T-helper 1 cell treated with Interleukin-12 subunit alpha and Interleukin-12 subunit beta and Interleukin-4 antibody, amounts not matched to agents 30 μg/mL and 1 μg/mL, for 36 hours (primary cell): Measurements from ENCODE around the gene LRFN2.

Experiments used
- H3K27ac Mint-ChIP-seq: one replicate; pipeline ENCODE4 v1.8.0; 2021; ENCODE audit warnings: mild to moderate bottlenecking, mixed read lengths
- H3K27me3 Mint-ChIP-seq: one replicate; pipeline ENCODE4 v1.8.0; 2021; ENCODE audit warnings: low read depth, mixed read lengths
- H3K36me3 Mint-ChIP-seq: one replicate; pipeline ENCODE4 v1.8.0; 2021; ENCODE audit warnings: low read depth, mixed read lengths
- H3K4me1 Mint-ChIP-seq: one replicate; pipeline ENCODE4 v1.8.0; 2021; ENCODE audit warnings: low read depth, mixed read lengths
- H3K4me3 Mint-ChIP-seq: one replicate; pipeline ENCODE4 v1.8.0; 2021; ENCODE audit warnings: mild to moderate bottlenecking, moderate library complexity, mixed read lengths
- H3K9me3 Mint-ChIP-seq: one replicate; pipeline ENCODE4 v1.8.0; 2021; ENCODE audit warnings: mixed read lengths

Gene LRFN2

DNA sequence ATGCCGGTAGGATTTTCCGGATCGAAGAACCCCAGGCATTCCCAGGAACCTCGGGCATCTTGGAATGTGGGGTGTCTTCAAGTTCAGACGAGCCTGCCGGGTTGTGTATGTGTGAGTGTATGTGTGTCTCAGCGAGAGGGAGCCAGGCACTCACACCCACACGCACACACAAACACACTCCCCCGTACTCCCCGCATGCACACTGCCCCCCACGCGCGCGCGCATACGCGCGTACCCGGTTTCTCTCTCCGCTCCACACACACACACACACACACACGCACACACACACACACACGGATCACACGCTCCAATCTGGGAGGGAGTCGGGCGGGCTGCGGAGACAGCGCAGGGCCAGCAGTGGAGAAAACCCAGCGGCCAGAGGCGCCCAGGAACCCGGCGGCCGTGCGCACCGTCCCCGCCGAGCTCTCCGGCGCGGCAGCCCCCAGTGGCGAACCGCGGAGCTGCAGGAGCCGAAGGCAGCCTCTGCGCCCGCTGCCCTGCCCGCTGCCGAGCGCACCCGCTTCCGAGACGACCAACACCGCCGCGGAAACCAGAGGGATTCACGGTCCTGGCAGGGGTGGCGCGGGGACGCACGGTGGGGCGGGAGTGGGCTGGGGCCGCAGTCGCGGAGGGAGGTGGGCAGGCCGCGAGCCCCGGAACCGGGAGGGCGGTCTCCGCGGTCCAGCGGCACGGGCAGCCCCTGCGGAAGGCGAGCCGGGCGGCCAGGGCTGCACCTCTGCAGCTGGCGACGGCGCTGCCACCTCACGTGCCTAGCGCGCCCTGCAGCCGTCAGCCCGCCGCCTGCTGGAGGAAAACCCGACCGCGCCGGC is at the start of gene LRFN2:
LRFN2 (minus strand) TSS at position 125 of the 830 bp plus-strand sequence.
- Mint-ChIP-seq H3K36me3 (no peaks in the 10 kb centered on the region), H3K27me3 (peaks cover 47% of the 10 kb centered on the region), H3K9me3 (no peaks in the 10 kb centered on the region), H3K4me1 (peaks cover 21% of the 10 kb centered on the region), H3K27ac (peak within 1 kb of the TSS; percentile 13), H3K4me3 (peak within 1 kb of the TSS; percentile 89)

DNA sequence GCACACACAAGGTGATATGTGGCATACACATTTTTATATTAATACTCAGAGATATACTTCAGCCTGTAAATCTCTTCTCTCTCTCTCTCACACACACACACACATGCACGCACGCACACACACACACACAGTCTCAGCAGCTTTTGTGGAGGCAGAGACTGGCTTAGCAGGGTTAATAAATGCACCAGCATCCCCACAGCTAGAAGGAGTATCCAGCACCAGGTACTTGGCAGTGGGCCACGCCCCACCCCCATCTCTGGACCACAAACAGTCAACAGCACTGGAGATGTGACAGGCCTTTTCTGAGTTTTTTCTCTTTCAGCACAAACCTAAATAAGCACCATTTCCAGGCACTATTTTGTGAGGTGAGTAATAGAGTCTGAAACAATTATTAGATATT is 47.3 kb upstream of the LRFN2 start:
- H3K9me3 Mint-ChIP-seq = no peaks in the 10 kb centered on the region
- H3K4me3 Mint-ChIP-seq = no peak overlapping the region
- H3K36me3 Mint-ChIP-seq = no peaks in the 10 kb centered on the region
- H3K27ac Mint-ChIP-seq = no peak overlapping the region
- H3K27me3 Mint-ChIP-seq = peaks cover 17% of the 10 kb centered on the region
- peaks cover 11% of the 10 kb centered on the region for H3K4me1 Mint-ChIP-seq

- H3K27me3 Mint-ChIP-seq = peaks cover 17% of the 10 kb centered on the region
- H3K4me3 Mint-ChIP-seq = no peak overlapping the region
- no peak overlapping the region for H3K27ac Mint-ChIP-seq
- no peaks in the 10 kb centered on the region for H3K9me3 Mint-ChIP-seq
- no peaks in the 10 kb centered on the region for H3K36me3 Mint-ChIP-seq
- no peaks in the 10 kb centered on the region for H3K4me1 Mint-ChIP-seq
These were observed 44.6 kb upstream of the LRFN2 start for GRCh38 chr6:40631744-40632143.

DNA sequence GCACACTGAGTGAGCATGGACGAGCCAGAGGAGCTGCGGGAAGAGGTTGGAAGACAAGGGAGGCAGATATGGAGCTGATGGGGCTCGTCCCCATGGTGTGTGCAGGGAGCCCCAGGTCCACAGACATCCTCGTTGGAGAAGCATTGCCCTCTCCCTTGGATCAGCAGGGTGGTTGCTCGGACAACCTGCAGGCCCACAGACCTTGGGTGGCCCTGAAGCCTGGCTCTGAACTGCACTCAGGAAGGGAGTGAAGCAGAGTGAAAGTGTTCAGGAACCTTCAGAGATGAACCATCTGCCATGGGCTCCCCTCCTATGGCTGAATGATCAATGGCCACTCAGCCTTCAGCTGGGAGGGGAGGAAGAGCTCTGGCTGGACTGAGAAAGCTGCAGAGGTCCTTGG is 43.3 kb upstream of the LRFN2 start:
- no peaks in the 10 kb centered on the region for H3K4me1 Mint-ChIP-seq
- H3K27me3 Mint-ChIP-seq = peaks cover 17% of the 10 kb centered on the region
- H3K4me3 Mint-ChIP-seq = no peak overlapping the region
- H3K36me3 Mint-ChIP-seq = no peaks in the 10 kb centered on the region
- no peaks in the 10 kb centered on the region for H3K9me3 Mint-ChIP-seq
- no peak overlapping the region for H3K27ac Mint-ChIP-seq

DNA sequence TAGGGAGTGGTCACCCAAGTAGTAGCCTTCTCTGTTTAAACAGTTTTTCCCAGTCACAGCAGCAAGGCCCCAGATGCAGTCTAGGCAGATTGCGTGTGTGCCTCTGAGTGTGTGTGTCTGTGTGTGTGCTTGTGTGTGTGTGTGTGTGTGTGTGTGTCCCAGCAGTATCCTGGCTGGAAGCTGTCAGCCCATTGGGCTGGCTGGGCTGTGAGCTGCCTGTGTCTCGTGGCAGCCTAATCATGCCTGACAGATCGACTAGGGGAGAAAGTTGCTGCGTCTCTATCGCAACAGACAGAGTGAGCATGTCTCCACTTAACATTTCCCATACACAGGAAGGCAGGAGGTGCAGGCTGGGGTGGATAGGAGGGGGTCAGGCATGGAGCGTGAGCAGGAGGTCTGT is 42.9 kb upstream of the LRFN2 start:
- no peaks in the 10 kb centered on the region for H3K4me1 Mint-ChIP-seq
- H3K27ac Mint-ChIP-seq = no peak overlapping the region
- no peak overlapping the region for H3K4me3 Mint-ChIP-seq
- no peaks in the 10 kb centered on the region for H3K36me3 Mint-ChIP-seq
- H3K27me3 Mint-ChIP-seq = peaks cover 17% of the 10 kb centered on the region
- peaks cover 3% of the 10 kb centered on the region for H3K9me3 Mint-ChIP-seq

DNA sequence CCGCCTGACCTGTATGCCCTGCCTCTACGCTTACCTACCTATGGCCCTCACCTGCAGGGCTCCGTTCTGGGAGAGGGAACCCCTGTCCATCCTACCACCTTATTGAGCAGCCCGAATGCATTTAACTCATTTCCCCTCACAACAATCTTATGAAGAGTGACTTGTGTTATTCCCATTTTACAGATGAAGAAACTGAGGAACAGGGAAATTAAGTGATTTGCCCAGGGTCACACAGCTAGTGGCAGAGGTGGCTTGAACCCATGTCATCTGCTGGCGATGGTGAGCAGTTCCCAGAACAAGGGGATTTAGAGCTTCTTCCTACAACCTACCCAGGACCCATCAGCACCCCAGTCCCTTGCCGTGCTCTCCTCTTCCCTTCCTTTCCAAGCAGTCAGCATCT is 42.3 kb upstream of the LRFN2 start:
- Mint-ChIP-seq H3K9me3 (peaks cover 3% of the 10 kb centered on the region), H3K27ac (no peak overlapping the region), H3K4me1 (no peaks in the 10 kb centered on the region), H3K27me3 (peaks cover 17% of the 10 kb centered on the region), H3K4me3 (no peak overlapping the region), H3K36me3 (no peaks in the 10 kb centered on the region)

DNA sequence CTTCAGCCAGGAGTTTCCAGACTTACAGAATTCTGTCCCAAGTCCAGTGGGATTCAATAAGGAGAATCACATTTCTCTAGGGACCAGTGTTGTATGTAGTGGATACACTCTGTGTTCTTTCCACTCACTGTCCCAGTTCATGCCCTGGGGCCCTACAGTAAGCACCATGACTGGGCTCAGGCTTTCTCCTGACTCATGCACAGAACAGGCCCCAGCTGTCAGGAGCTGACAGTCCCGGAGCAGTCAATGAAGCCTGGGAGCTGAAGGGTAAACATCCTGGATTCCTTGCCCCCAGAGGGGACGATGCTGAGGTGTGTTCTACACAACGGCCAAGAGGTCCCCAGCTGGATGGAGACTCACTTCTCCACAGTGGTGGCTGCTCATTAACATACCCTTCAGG is 40.2 kb upstream of the LRFN2 start:
- Mint-ChIP-seq H3K4me1 (no peaks in the 10 kb centered on the region), H3K27ac (no peak overlapping the region), H3K27me3 (peaks cover 16% of the 10 kb centered on the region), H3K4me3 (no peak overlapping the region), H3K9me3 (peaks cover 3% of the 10 kb centered on the region), H3K36me3 (no peaks in the 10 kb centered on the region)

- Mint-ChIP-seq H3K27me3 (peaks cover 11% of the 10 kb centered on the region), H3K27ac (no peak overlapping the region), H3K4me3 (no peak overlapping the region), H3K9me3 (peaks cover 3% of the 10 kb centered on the region), H3K36me3 (no peaks in the 10 kb centered on the region), H3K4me1 (no peaks in the 10 kb centered on the region)
These were observed 39.7 kb upstream of the LRFN2 start for GRCh38 chr6:40626886-40627285.

GRCh38 chr6:40623932-40624331 is 36.8 kb upstream of the LRFN2 start:
- H3K9me3 Mint-ChIP-seq = peaks cover 3% of the 10 kb centered on the region

DNA sequence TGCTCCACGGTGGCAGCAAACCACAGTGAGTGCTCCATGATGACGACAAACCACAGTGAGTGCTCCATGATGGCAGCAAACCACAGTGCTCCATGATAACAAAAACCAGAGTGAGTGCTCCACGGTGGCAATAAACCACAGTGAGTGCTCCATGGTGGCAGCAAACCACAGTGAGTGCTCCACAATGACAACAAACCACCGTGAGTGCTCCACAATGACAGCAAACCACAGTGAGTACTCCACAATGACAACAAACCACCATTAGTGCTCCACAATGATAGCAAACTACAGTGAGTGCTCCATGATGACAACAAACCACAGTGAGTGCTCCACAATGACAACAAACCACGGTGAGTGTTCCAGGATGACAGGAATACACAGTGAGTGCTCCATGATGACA is 36.0 kb upstream of the LRFN2 start:
- no peak overlapping the region for H3K4me3 Mint-ChIP-seq
- H3K27ac Mint-ChIP-seq = no peak overlapping the region
- H3K27me3 Mint-ChIP-seq = peaks cover 11% of the 10 kb centered on the region
- no peaks in the 10 kb centered on the region for H3K4me1 Mint-ChIP-seq
- no peaks in the 10 kb centered on the region for H3K36me3 Mint-ChIP-seq
- peaks cover 3% of the 10 kb centered on the region for H3K9me3 Mint-ChIP-seq

More at GRCh38 chr6:40623932-40624331, 36.8 kb upstream of the LRFN2 start:
- no peaks in the 10 kb centered on the region for H3K4me1 Mint-ChIP-seq
- no peak overlapping the region for H3K4me3 Mint-ChIP-seq
- H3K36me3 Mint-ChIP-seq = no peaks in the 10 kb centered on the region
- no peak overlapping the region for H3K27ac Mint-ChIP-seq
- H3K27me3 Mint-ChIP-seq = peaks cover 7% of the 10 kb centered on the region

DNA sequence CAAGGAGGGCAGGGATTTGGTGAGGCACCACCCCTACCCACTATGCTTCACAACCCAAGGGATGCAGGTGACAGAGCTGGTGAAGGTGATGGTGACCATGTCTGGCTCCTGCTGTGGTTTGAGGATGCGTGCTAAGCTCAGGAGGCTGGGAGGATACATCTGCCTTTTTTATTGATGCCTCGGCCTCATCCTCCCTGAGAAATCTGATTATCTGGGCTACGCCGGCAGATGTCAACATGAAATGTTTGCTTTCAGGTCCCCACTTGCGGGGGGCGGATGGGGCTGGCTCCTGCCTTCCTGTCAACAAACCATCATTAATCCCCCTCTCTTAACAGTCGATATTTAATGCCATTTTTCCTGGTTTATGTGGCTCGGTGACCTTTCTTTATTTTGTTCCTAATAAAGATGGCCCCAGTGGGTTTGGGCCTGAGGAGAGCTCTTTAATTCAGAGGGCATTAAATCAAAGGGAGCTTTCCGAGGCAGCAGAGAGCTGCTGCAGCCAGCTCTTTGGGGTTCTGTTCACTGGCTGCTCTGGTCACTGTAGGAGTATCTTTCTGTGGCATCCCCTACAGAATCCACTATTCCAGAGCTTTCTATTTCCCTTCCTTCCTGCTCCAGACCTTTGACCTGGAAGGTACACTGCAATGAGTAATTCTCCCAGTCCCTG is 33.5 kb upstream of the LRFN2 start:
- H3K36me3 Mint-ChIP-seq = no peaks in the 10 kb centered on the region
- H3K27me3 Mint-ChIP-seq = peaks cover 15% of the 10 kb centered on the region
- no peak overlapping the region for H3K4me3 Mint-ChIP-seq
- H3K27ac Mint-ChIP-seq = no peak overlapping the region
- H3K9me3 Mint-ChIP-seq = peaks cover 3% of the 10 kb centered on the region
- H3K4me1 Mint-ChIP-seq = no peaks in the 10 kb centered on the region

GRCh38 chr6:40614671-40615070 is 27.5 kb upstream of the LRFN2 start:
- peaks cover 22% of the 10 kb centered on the region for H3K27me3 Mint-ChIP-seq
- no peak overlapping the region for H3K4me3 Mint-ChIP-seq
- H3K36me3 Mint-ChIP-seq = no peaks in the 10 kb centered on the region
- H3K27ac Mint-ChIP-seq = no peak overlapping the region
- H3K9me3 Mint-ChIP-seq = no peaks in the 10 kb centered on the region
- no peaks in the 10 kb centered on the region for H3K4me1 Mint-ChIP-seq

DNA sequence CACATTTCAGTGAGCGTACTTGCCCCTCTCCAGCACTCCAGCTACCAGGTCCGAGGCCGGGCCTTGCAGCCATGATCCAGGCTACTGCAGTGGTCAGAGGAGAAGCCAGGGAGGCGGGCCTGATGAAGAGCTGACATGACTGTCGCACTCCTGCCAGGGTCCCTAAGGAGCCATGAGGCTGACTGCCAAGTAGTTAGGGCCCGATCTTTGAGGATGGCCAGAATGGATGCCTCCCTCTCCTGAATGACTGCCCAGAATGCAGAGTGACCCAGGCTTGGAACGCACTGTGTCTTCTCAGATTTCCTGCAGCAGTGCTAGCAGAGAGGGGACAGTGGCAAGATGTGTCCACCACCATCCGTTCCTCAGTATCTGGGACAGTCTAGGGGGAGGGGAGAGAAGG is 24.7 kb upstream of the LRFN2 start:
- peaks cover 26% of the 10 kb centered on the region for H3K27me3 Mint-ChIP-seq
- no peaks in the 10 kb centered on the region for H3K36me3 Mint-ChIP-seq
- H3K27ac Mint-ChIP-seq = no peak overlapping the region
- no peaks in the 10 kb centered on the region for H3K9me3 Mint-ChIP-seq
- H3K4me1 Mint-ChIP-seq = no peaks in the 10 kb centered on the region
- no peak overlapping the region for H3K4me3 Mint-ChIP-seq

GRCh38 chr6:40611434-40611833 is 24.3 kb upstream of the LRFN2 start:
- Mint-ChIP-seq H3K36me3 (no peaks in the 10 kb centered on the region), H3K27ac (no peak overlapping the region), H3K4me3 (no peak overlapping the region), H3K27me3 (peaks cover 31% of the 10 kb centered on the region), H3K9me3 (no peaks in the 10 kb centered on the region), H3K4me1 (no peaks in the 10 kb centered on the region)

GRCh38 chr6:40610229-40610628 is 23.1 kb upstream of the LRFN2 start:
- H3K27me3 Mint-ChIP-seq = peaks cover 33% of the 10 kb centered on the region
- H3K9me3 Mint-ChIP-seq = no peaks in the 10 kb centered on the region
- H3K27ac Mint-ChIP-seq = no peak overlapping the region
- no peaks in the 10 kb centered on the region for H3K36me3 Mint-ChIP-seq
- no peaks in the 10 kb centered on the region for H3K4me1 Mint-ChIP-seq
- no peak overlapping the region for H3K4me3 Mint-ChIP-seq
